ENCODE results near the gene MMP23B.

MMP23B gene

DNA sequence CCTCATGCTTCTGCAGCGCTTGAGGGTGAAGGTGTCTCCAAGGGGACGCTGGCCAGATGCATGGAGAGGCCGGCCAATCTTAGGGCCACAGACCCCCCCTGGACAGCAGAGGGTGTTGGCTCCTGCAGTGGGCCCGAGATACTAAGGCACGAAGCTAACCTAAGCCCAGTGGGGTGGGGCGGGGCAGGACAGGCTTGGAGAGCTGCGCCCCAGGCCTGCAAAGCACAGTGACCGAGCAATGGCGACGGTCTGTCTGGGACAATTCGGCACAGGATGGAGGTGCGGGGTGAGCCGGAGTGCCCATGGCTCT lies 33.3 kb upstream of the MMP23B start:
- Histone ChIP-seq H3K9me3 (no peaks in the 10 kb centered on the region), H3K4me1 (ENCODE audit: control insufficient read depth in 1 of 2, insufficient read depth in 1 of 2, low read depth in 1 of 2, low read length in 1 of 2) (peaks cover 33 to 34% of the 10 kb centered on the region in 2 experiments), H3K27ac (no peak overlapping the region), H3K27me3 (peaks cover 47% of the 10 kb centered on the region), H3K4me3 (ENCODE audit: low read depth in 1 of 2, low read length in 1 of 2) (no peak overlapping the region), H3K36me3 (no peaks in the 10 kb centered on the region)
- TF ChIP-seq, protein P1, sequence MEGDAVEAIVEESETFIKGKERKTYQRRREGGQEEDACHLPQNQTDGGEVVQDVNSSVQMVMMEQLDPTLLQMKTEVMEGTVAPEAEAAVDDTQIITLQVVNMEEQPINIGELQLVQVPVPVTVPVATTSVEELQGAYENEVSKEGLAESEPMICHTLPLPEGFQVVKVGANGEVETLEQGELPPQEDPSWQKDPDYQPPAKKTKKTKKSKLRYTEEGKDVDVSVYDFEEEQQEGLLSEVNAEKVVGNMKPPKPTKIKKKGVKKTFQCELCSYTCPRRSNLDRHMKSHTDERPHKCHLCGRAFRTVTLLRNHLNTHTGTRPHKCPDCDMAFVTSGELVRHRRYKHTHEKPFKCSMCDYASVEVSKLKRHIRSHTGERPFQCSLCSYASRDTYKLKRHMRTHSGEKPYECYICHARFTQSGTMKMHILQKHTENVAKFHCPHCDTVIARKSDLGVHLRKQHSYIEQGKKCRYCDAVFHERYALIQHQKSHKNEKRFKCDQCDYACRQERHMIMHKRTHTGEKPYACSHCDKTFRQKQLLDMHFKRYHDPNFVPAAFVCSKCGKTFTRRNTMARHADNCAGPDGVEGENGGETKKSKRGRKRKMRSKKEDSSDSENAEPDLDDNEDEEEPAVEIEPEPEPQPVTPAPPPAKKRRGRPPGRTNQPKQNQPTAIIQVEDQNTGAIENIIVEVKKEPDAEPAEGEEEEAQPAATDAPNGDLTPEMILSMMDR (IDR thresholded peaks at IDR 0.05): no peak

DNA sequence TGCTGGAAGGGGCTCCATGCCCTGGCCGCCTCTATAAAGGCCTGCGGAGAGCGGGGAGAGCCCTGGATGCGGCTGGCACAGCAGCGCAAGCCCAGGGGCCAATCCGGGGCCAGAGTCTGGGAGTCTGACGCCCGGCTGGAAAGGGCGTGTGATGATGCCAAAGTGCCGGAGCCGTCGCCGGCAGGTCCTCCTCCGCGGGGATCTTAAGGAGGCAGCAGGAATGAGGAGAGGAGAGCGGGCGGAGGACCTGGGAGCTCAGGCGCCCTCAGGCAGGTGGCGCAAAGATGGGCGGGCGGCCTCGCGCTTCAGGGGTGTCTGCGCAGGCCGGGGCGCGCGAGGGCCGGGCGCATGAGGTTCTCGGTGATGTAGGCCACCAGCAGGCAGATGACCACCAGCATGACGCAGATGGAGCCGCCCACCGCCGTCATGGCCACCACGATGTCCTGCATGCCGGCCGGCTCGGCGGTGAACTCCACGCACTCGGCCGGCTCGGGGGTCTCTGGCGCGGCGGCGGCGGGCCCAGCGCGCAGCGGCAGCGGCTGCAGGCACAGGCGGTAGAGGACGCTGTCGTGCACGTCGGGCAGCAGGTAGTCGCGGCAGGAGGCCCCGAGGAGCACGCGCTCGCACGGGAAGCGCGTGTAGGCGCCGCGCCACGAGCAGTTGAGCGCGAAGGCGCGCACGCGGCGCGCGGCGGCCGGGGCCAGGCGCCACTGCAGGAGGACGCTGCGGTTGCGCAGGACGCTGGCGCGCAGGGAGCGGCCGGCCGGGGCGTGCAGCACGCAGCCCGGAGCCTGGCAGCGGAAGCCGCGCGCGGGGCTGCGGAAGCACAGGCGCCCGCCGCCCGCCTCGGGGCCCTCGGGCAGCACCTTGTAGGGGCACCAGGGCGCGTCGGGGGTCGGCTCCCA lies 32.7 kb upstream of the MMP23B start:
- TF ChIP-seq, protein P1 (IDR thresholded peaks at IDR 0.05): no peak
- H3K4me1 ChIP-seq (ENCODE audit: control insufficient read depth in 1 of 2, insufficient read depth in 1 of 2, low read depth in 1 of 2, low read length in 1 of 2): peaks cover 33 to 34% of the 10 kb centered on the region in 2 experiments
- H3K27ac ChIP-seq: peak overlapping the region; percentile 15
- H3K36me3 ChIP-seq: no peaks in the 10 kb centered on the region
- peaks cover 47% of the 10 kb centered on the region for H3K27me3 ChIP-seq
- H3K4me3 ChIP-seq (ENCODE audit: low read depth in 1 of 2, low read length in 1 of 2): peak overlapping the region; percentile 44 to 47
- no peaks in the 10 kb centered on the region for H3K9me3 ChIP-seq

DNA sequence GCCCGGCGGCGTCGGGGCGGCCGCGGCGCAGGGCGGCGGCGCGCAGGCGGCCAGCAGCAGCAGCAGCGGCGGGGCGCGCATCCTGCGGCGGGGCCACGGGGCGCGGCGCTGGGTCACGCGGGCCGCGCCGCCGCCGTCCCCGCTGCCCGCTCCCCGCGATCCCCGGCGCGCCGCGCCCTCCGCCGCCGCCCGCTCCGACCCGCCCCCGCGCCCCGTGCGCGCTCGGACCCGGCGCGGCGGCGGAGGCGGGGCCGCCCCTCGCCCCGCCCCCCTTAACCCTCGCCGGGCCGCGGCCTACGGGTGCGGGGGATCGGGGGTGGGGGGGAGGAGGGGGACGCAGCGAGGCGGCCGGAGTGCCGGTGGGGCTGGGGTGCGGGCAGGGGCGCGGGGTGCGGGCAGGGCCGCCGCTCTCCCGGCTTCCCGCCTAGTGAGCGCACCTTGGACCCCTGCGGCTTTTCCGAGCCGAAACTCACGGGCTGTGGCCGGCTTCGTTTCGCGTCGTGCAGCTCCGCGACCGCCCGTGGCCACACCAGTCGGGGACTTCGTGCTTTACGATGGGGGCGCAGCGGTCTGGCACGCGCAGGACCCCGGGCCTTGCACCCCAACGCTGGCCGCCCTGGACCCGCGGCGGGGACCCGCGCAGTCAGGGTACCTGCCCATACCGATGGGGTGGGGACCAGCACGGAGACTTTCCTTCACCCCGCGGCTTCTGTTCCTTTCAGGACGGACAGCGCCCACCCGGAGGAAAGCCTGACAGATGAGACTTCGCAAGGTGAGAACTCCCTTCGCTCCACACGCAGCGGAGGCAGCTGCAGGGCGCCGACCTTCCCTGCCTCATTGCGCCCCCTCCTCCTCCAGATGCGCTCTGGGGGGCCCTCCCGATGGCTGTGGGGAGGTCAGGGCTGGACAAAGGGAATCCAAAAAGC lies 31.8 kb upstream of the MMP23B start, which contains the start of gene FNDC10:
FNDC10 (minus strand) TSS at position 201 of the 926 bp plus-strand sequence; CDS start at position 81, 120 bp downstream.
- peaks cover 47% of the 10 kb centered on the region for H3K27me3 ChIP-seq
- no peaks in the 10 kb centered on the region for H3K9me3 ChIP-seq
- H3K27ac ChIP-seq: peak within 1 kb of the TSS; percentile 15
- peaks cover 33 to 34% of the 10 kb centered on the region in 2 experiments for H3K4me1 ChIP-seq (ENCODE audit: control insufficient read depth in 1 of 2, insufficient read depth in 1 of 2, low read depth in 1 of 2, low read length in 1 of 2)
- no peaks in the 10 kb centered on the region for H3K36me3 ChIP-seq
- TF ChIP-seq, protein P1 (IDR thresholded peaks at IDR 0.05): no peak
- H3K4me3 ChIP-seq (ENCODE audit: low read depth in 1 of 2, low read length in 1 of 2): peak within 1 kb of the TSS; percentile 53 to 64

DNA sequence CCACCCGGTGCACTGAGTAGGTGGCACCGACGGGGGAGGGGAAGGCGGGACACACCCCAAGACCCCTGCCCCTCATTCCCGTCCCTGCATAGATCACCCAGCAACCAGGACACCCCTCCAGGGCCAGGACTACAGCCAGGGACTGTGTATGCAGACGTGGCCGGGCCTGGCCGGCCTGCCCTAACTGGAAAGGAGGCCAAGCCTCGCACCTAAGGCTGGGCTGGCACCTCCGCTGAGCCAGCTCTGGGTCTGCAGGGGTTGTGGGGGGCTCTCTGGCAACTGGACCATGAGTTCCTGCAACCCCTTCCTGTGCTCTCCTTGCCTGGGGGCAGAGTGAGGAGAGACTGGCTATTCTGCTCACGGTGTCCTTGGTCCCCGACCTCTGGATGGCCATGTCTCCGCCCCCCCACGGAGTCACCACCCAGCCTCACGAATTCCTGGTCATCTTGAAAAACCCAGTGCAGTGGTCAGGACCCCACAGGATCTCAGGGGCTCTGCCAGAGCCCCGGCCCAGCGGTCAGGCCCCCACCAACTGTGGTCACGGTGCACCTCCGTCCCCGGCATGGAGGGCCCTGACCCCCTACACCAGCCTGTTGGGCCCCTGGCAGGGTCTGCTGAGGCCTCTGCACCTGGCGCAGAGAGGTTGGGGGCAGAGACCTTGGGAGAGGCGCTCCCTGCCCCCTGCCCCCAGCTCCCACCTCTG lies 31.0 kb upstream of the MMP23B start:
- Histone ChIP-seq H3K4me3 (ENCODE audit: low read depth in 1 of 2, low read length in 1 of 2) (peak overlapping the region in 1 of 2 experiments; percentile 64), H3K4me1 (ENCODE audit: control insufficient read depth in 1 of 2, insufficient read depth in 1 of 2, low read depth in 1 of 2, low read length in 1 of 2) (peaks cover 33 to 34% of the 10 kb centered on the region in 2 experiments), H3K9me3 (no peaks in the 10 kb centered on the region), H3K36me3 (no peaks in the 10 kb centered on the region), H3K27me3 (peaks cover 43% of the 10 kb centered on the region), H3K27ac (no peak overlapping the region)
- TF ChIP-seq, protein P1 (IDR thresholded peaks at IDR 0.05): no peak
